Right hindlimb (tissue), 1 donor: ENCODE data around the gene CTF1.

Experiments used
- DNase-seq: peaks from one replicate; pipeline ENCODE4 v3.0.0-alpha.2; 2018

CTF1 gene

GRCh38 chr16:30910427-30911029 lies 14.1 kb downstream of the CTF1 start:
- DNase-seq = no peak

- DNase-seq = no peak
Measured at GRCh38 chr16:30912794-30913412, 16.5 kb downstream of the CTF1 start.

GRCh38 chr16:30914830-30915229 lies 18.4 kb downstream of the CTF1 start:
- no peak for DNase-seq

GRCh38 chr16:30918614-30919013 lies 22.2 kb downstream of the CTF1 start:
- DNase-seq = no peak

GRCh38 chr16:30920891-30921290 lies 24.5 kb downstream of the CTF1 start:
- no peak for DNase-seq

- no peak for DNase-seq
Measured at GRCh38 chr16:30921459-30921747, 25.0 kb downstream of the CTF1 start.

- peak; percentile 97 for DNase-seq
Measured at GRCh38 chr16:30921748-30922419, 25.5 kb downstream of the CTF1 start.

- peak; percentile 100 for DNase-seq
Measured at GRCh38 chr16:30922420-30922959, 26.1 kb downstream of the CTF1 start.

- peak; percentile 100 for DNase-seq
Measured at GRCh38 chr16:30922960-30923535, 26.6 kb downstream of the CTF1 start.

- peak; percentile 76 for DNase-seq
Measured at GRCh38 chr16:30923554-30924075, 27.2 kb downstream of the CTF1 start, which contains the start of gene FBXL19. Gene FBXL19 (plus strand): TSS chr16:30923572. CDS start chr16:30925755, 2,183 bp downstream.

- DNase-seq = peak; percentile 56
Measured at GRCh38 chr16:30924076-30924912, 27.9 kb downstream of the CTF1 start.

GRCh38 chr16:30924913-30925631 lies 28.7 kb downstream of the CTF1 start:
- no peak for DNase-seq

- no peak for DNase-seq
Measured at GRCh38 chr16:30925632-30925987, 29.2 kb downstream of the CTF1 start.

- no peak for DNase-seq
Measured at GRCh38 chr16:30925995-30926811, 29.8 kb downstream of the CTF1 start.

- no peak for DNase-seq
Measured at GRCh38 chr16:30926937-30927788, 30.7 kb downstream of the CTF1 start.

- peak; percentile 79 for DNase-seq
Measured at GRCh38 chr16:30927789-30928378, 31.5 kb downstream of the CTF1 start.

GRCh38 chr16:30928390-30928789 lies 32.0 kb downstream of the CTF1 start:
- DNase-seq = no peak

- no peak for DNase-seq
Measured at GRCh38 chr16:30929167-30929566, 32.8 kb downstream of the CTF1 start.

- no peak for DNase-seq
Measured at GRCh38 chr16:30930160-30930571, 33.8 kb downstream of the CTF1 start.
